GM18873 (cell line): ENCODE results near the gene CEMIP2.

Source experiments
- ATAC-seq: cut with Tn5 transposase; IDR thresholded peaks from one replicate; pipeline ENCODE4 v1.9.1; 2021; ENCODE audit warnings: mild to moderate bottlenecking, moderate library complexity, moderate number of reproducible peaks; ENCODE audit not compliant: unreplicated experiment, low FRiP score

Gene CEMIP2

GRCh38 chr9:71772726-71773125, 4.4 kb upstream of the CEMIP2 start:
- no peak for ATAC-seq

- no peak for ATAC-seq
Observed at GRCh38 chr9:71770170-71770569, 1.9 kb upstream of the CEMIP2 start.

GRCh38 chr9:71769175-71770161, 1.2 kb upstream of the CEMIP2 start:
- peak; percentile 9 for ATAC-seq

- no peak for ATAC-seq
Observed at GRCh38 chr9:71767776-71768321, 464 bp downstream of the CEMIP2 start.

- no peak for ATAC-seq
Observed at GRCh38 chr9:71767163-71767775, 1.0 kb downstream of the CEMIP2 start.

GRCh38 chr9:71766663-71767062, 1.6 kb downstream of the CEMIP2 start:
- peak; percentile 41 for ATAC-seq

GRCh38 chr9:71765693-71766092, 2.6 kb downstream of the CEMIP2 start:
- ATAC-seq = no peak

GRCh38 chr9:71764891-71765290, 3.4 kb downstream of the CEMIP2 start:
- ATAC-seq = no peak

GRCh38 chr9:71764463-71764862, 3.9 kb downstream of the CEMIP2 start:
- no peak for ATAC-seq

- ATAC-seq = no peak
Observed at GRCh38 chr9:71763832-71764231, 4.5 kb downstream of the CEMIP2 start.

GRCh38 chr9:71762900-71763653, 5.2 kb downstream of the CEMIP2 start:
- ATAC-seq = no peak

- no peak for ATAC-seq
Observed at GRCh38 chr9:71761938-71762353, 6.4 kb downstream of the CEMIP2 start.

GRCh38 chr9:71760901-71761300, 7.4 kb downstream of the CEMIP2 start:
- no peak for ATAC-seq

- no peak for ATAC-seq
Observed at GRCh38 chr9:71758785-71759184, 9.5 kb downstream of the CEMIP2 start.

GRCh38 chr9:71758277-71758676, 10.0 kb downstream of the CEMIP2 start:
- no peak for ATAC-seq

- ATAC-seq = no peak
Observed at GRCh38 chr9:71756753-71757152, 11.6 kb downstream of the CEMIP2 start.

GRCh38 chr9:71755869-71756268, 12.4 kb downstream of the CEMIP2 start:
- ATAC-seq = no peak

- ATAC-seq = no peak
Observed at GRCh38 chr9:71755230-71755629, 13.1 kb downstream of the CEMIP2 start.

GRCh38 chr9:71754151-71754550, 14.2 kb downstream of the CEMIP2 start:
- no peak for ATAC-seq

- ATAC-seq = no peak
Observed at GRCh38 chr9:71752928-71753327, 15.4 kb downstream of the CEMIP2 start.

GRCh38 chr9:71752352-71752751, 16.0 kb downstream of the CEMIP2 start:
- no peak for ATAC-seq
